Lung (tissue), 12 donors: ENCODE results near the gene ADCYAP1R1. TPM values are rescaled to one million over a fixed set of nuclear protein-coding genes. Genes with fewer than 3 reads are reported as not detected.

Experiments used
- ATAC-seq: fragments of 200-7000 bp; cut with Tn5 transposase; one replicate; pipeline ENCODE4 v1.9.1; 2020; ENCODE audit warnings: moderate number of reproducible peaks; ENCODE audit not compliant: insufficient read depth, low FRiP score
- DNase-seq, 3 donors: peaks; one replicate each; pipeline ENCODE4 v3.0.0-alpha.2; 2013 to 2017
- H3K27ac ChIP-seq, 2 donors: one replicate each; pipeline ENCODE4 v1.5.1; 2013; ENCODE audit warnings: mild to moderate bottlenecking in 2 of 2, moderate library complexity in 2 of 2, control low read depth in 1 of 2, inconsistent platforms in 1 of 2, low read depth in 1 of 2, low read length in 1 of 2
- H3K27me3 ChIP-seq, 3 donors: one replicate each; pipeline ENCODE4 v1.5.1; 2013; ENCODE audit warnings: low read length in 2 of 3; ENCODE audit not compliant: control insufficient read depth in 3 of 3, insufficient read depth in 3 of 3
- H3K36me3 ChIP-seq, 4 donors: one replicate each; pipeline ENCODE4 v1.5.1; 2013; ENCODE audit warnings: low read length in 4 of 4, mild to moderate bottlenecking in 1 of 4, moderate library complexity in 1 of 4; ENCODE audit not compliant: control insufficient read depth in 4 of 4, insufficient read depth in 4 of 4
- H3K4me1 ChIP-seq, 5 donors: one replicate each; pipeline ENCODE4 v1.5.1; 2013; ENCODE audit warnings: low read length in 5 of 5, mild to moderate bottlenecking in 2 of 5, moderate library complexity in 1 of 5; ENCODE audit not compliant: control insufficient read depth in 5 of 5, insufficient read depth in 5 of 5
- H3K4me3 ChIP-seq: one replicate; pipeline ENCODE4 v1.5.1; 2013; ENCODE audit warnings: mild to moderate bottlenecking, control low read depth, moderate library complexity
- H3K9ac ChIP-seq, 2 donors: one replicate each; pipeline ENCODE4 v1.5.1; 2013; ENCODE audit warnings: low read length in 2 of 2, control low read depth in 1 of 2; ENCODE audit not compliant: insufficient read depth in 1 of 2
- H3K9me3 ChIP-seq, 4 donors: one replicate each; pipeline ENCODE4 v1.5.1; 2013; ENCODE audit warnings: low read length in 3 of 4, mild to moderate bottlenecking in 1 of 4, moderate library complexity in 1 of 4; ENCODE audit not compliant: control insufficient read depth in 4 of 4, insufficient read depth in 3 of 4
- CTCF ChIP-seq: IDR thresholded peaks from 2 replicates; pipeline ENCODE4 v1.5.1; 2012; ENCODE audit warnings: mild to moderate bottlenecking; ENCODE audit errors: control extremely low read depth, extremely low read depth
- WGBS, 2 donors: extraction: QIAGEN DNeasy Blood & Tissue Kit; methylation state at CpG; one replicate each; pipeline ENCODE4 v1.1.7; 2013; 5-methylcytosine and 5-hydroxymethylcytosine counted together
- polyA plus RNA-seq, 2 donors: library from polyadenylated mRNA; stranded (reverse); fragments of 200-250 nt; gene quantifications; one replicate each; pipeline ENCODE4 v1.2.1, GENCODE V29; 2013
- total RNA-seq, 2 donors: library from RNA; depleted of rRNA in 1 of 2; stranded (reverse); fragments of >200 nt in 1 of 2; gene quantifications; one replicate each; pipeline ENCODE4 v1.2.1, GENCODE V29; 2014 to 2021
- donor health status: control.
- donor health status: control.
- donor health status: Bipolar disorder and iron deficiency.
- donor health status: healthy.
- donor health status: DM: yes; HTN: yes; CAD: no.

ADCYAP1R1 gene
- total and polyA plus RNA-seq, 4 donors: 0.14 to 1.00 (median 0.39) TPM

- Histone ChIP-seq H3K9ac (no peak overlapping the region), H3K27me3 (peaks cover 0 to 3% (median 2%) of the 10 kb centered on the region in 3 donors), H3K9me3 (no peaks in the 10 kb centered on the region), H3K4me3 (no peak overlapping the region), H3K36me3 (no peaks in the 10 kb centered on the region), H3K27ac (no peak overlapping the region), H3K4me1 (no peaks in the 10 kb centered on the region)
- no peak for TF ChIP-seq CTCF
- DNase-seq: no peak
- ATAC-seq: no peak
- WGBS, 2 donors: 62 to 64% methylated on average over 3 of the region's 3 CpGs
Measured at GRCh38 chr7:31036924-31037323, 15.2 kb upstream of the ADCYAP1R1 start.

- no peak for TF ChIP-seq CTCF
- H3K9ac ChIP-seq: no peak overlapping the region
- H3K9me3 ChIP-seq: no peaks in the 10 kb centered on the region
- DNase-seq: peak in 2 of 3 donors; percentile 38 to 53
- 24 to 28% methylated on average over 9 of the region's 9 CpGs for WGBS, 2 donors
- H3K27ac ChIP-seq: no peak overlapping the region
- H3K36me3 ChIP-seq: no peaks in the 10 kb centered on the region
- H3K4me3 ChIP-seq: no peak overlapping the region
- H3K27me3 ChIP-seq: peaks cover 0 to 9% (median 0%) of the 10 kb centered on the region in 3 donors
- ATAC-seq: no peak
- peaks cover 0 to 6% (median 0%) of the 10 kb centered on the region in 5 donors for H3K4me1 ChIP-seq
Measured at GRCh38 chr7:31043051-31043471, 9.0 kb upstream of the ADCYAP1R1 start.

- Histone ChIP-seq H3K4me1 (peaks cover 0 to 6% (median 0%) of the 10 kb centered on the region in 5 donors), H3K36me3 (no peaks in the 10 kb centered on the region), H3K9ac (no peak overlapping the region), H3K27ac (no peak overlapping the region), H3K4me3 (no peak overlapping the region), H3K27me3 (peaks cover 0 to 9% (median 0%) of the 10 kb centered on the region in 3 donors), H3K9me3 (no peaks in the 10 kb centered on the region)
- no peak for TF ChIP-seq CTCF
- 65% methylated on average over 5 of the region's 5 CpGs for WGBS, 2 donors
- DNase-seq: no peak
- ATAC-seq: no peak
Measured at GRCh38 chr7:31044529-31044928, 7.6 kb upstream of the ADCYAP1R1 start.

GRCh38 chr7:31046723-31047122 lies 5.4 kb upstream of the ADCYAP1R1 start:
- DNase-seq: no peak
- Histone ChIP-seq H3K4me1 (peaks cover 0 to 6% (median 0%) of the 10 kb centered on the region in 5 donors), H3K27ac (no peak overlapping the region), H3K27me3 (peaks cover 3 to 14% (median 5%) of the 10 kb centered on the region in 3 donors), H3K9me3 (no peaks in the 10 kb centered on the region), H3K36me3 (no peaks in the 10 kb centered on the region), H3K4me3 (no peak overlapping the region), H3K9ac (no peak overlapping the region)
- WGBS, 2 donors: 88% methylated on average over 5 of the region's 5 CpGs
- TF ChIP-seq CTCF: no peak
- ATAC-seq: no peak
